ENCODE results near the gene BMX.

BMX gene

DNA sequence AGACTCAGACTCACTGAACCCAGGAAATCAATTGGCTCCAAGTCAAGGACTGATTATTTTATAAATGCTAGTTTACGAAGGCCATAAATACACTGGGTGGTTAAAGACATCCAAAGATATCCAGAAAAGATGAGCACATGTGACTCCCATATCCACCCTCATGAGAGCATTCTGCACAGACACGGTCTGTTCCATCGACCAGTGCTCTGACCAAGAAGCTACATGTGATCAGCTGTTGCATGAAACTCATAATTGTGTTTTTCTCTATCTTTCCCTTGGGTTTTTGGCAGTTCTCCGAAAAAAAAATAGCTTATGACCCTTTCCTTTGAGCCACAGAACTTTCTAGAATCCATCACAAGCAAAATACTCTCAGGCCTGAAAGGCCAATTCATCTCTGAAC lies 4.8 kb upstream of the BMX start:
- no peak overlapping the region for H3K4me3 Mint-ChIP-seq
- peaks cover 2% of the 10 kb centered on the region for H3K36me3 Mint-ChIP-seq (ENCODE audit: low read depth)
- H3K4me1 Mint-ChIP-seq (ENCODE audit: low read depth), result peaks cover 14% of the 10 kb centered on the region
- no peak overlapping the region for H3K27ac Mint-ChIP-seq
- peaks cover 24% of the 10 kb centered on the region for H3K27me3 Mint-ChIP-seq (ENCODE audit: low read depth)
- H3K9me3 Mint-ChIP-seq, result no peaks in the 10 kb centered on the region

- H3K36me3 Mint-ChIP-seq (ENCODE audit: low read depth), result no peaks in the 10 kb centered on the region
- no peak overlapping the region for H3K4me3 Mint-ChIP-seq
- peaks cover 13% of the 10 kb centered on the region for H3K4me1 Mint-ChIP-seq (ENCODE audit: low read depth)
- no peaks in the 10 kb centered on the region for H3K9me3 Mint-ChIP-seq
- H3K27ac Mint-ChIP-seq, result no peak overlapping the region
- peaks cover 28% of the 10 kb centered on the region for H3K27me3 Mint-ChIP-seq (ENCODE audit: low read depth)
Measured at GRCh38 chrX:15496824-15497223, 3.8 kb upstream of the BMX start.

DNA sequence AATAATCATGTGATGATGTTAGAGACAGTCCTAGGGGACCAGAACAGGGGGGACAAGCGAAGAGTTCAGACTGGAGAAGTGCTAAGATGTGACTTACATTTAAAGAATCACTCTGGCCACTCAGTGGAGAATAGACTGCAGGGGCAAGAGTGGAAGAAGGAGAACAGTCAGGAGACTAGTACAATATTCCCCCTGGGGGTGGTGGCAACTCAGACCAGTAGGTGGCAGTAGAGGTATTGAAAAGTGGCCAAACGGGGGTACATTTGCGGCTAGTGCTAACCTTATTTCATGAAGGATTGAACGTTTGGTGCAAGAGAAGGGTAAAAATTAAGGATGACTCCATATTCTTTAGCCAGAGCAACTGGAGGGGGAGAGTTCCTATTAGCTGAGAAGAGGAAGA lies 2.7 kb upstream of the BMX start:
- Mint-ChIP-seq H3K27ac (no peak overlapping the region), H3K9me3 (no peaks in the 10 kb centered on the region), H3K36me3 (ENCODE audit: low read depth) (no peaks in the 10 kb centered on the region), H3K27me3 (ENCODE audit: low read depth) (peaks cover 34% of the 10 kb centered on the region), H3K4me1 (ENCODE audit: low read depth) (peaks cover 10% of the 10 kb centered on the region), H3K4me3 (no peak overlapping the region)

DNA sequence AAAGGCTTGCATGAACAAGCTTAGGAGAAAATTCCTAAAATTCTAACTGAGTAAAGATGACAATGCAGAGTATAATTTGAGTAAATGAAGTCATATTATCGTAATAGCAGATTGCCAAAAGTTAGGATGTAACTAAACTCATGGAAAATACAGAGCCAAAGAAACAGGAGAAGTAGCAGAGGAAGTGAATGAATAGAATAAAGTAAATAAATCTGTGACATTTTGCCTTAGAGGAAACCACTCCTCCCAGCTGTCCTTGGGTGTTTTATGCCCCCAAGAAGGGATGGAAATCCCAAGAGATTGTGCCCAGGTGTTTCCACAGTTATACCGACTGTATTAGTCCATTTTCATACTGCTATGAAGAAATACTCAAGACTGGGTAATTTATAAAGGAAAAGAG lies 1.9 kb upstream of the BMX start:
- no peaks in the 10 kb centered on the region for H3K9me3 Mint-ChIP-seq
- peaks cover 2% of the 10 kb centered on the region for H3K4me1 Mint-ChIP-seq (ENCODE audit: low read depth)
- no peak overlapping the region for H3K4me3 Mint-ChIP-seq
- H3K27ac Mint-ChIP-seq, result no peak overlapping the region
- H3K36me3 Mint-ChIP-seq (ENCODE audit: low read depth), result no peaks in the 10 kb centered on the region
- peaks cover 34% of the 10 kb centered on the region for H3K27me3 Mint-ChIP-seq (ENCODE audit: low read depth)

DNA sequence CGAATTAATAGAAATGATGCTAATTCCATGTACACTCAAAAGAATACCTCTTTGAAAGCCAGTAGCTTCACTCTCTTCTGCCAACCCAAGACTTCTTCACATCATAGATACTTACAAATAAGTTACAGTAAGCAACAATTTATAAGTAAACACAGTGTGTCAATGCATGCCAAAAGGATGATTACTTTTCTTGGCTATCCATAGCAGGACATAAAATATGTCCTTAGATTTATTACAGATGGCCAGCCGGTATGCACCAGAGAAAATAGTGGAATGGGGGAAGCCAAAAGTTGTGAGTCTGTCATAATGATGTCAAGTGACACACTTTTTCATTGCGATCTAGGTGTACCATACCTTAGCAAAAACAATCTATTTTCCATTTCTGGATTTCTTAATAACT lies 631 bp upstream of the BMX start:
- H3K27ac Mint-ChIP-seq, result no peak overlapping the region
- H3K4me3 Mint-ChIP-seq, result no peak overlapping the region
- H3K4me1 Mint-ChIP-seq (ENCODE audit: low read depth), result peaks cover 2% of the 10 kb centered on the region
- no peaks in the 10 kb centered on the region for H3K36me3 Mint-ChIP-seq (ENCODE audit: low read depth)
- H3K27me3 Mint-ChIP-seq (ENCODE audit: low read depth), result peaks cover 36% of the 10 kb centered on the region
- no peaks in the 10 kb centered on the region for H3K9me3 Mint-ChIP-seq

- peaks cover 2% of the 10 kb centered on the region for H3K4me1 Mint-ChIP-seq (ENCODE audit: low read depth)
- H3K9me3 Mint-ChIP-seq, result no peaks in the 10 kb centered on the region
- H3K4me3 Mint-ChIP-seq, result no peak overlapping the region
- no peaks in the 10 kb centered on the region for H3K36me3 Mint-ChIP-seq (ENCODE audit: low read depth)
- no peak overlapping the region for H3K27ac Mint-ChIP-seq
- peaks cover 39% of the 10 kb centered on the region for H3K27me3 Mint-ChIP-seq (ENCODE audit: low read depth)
Measured at GRCh38 chrX:15501506-15501905, 899 bp downstream of the BMX start.

GRCh38 chrX:15504661-15505060 lies 4.1 kb downstream of the BMX start:
- H3K27me3 Mint-ChIP-seq (ENCODE audit: low read depth), result peaks cover 27% of the 10 kb centered on the region
- H3K36me3 Mint-ChIP-seq (ENCODE audit: low read depth), result no peaks in the 10 kb centered on the region
- no peaks in the 10 kb centered on the region for H3K9me3 Mint-ChIP-seq
- H3K4me1 Mint-ChIP-seq (ENCODE audit: low read depth), result no peaks in the 10 kb centered on the region
- H3K27ac Mint-ChIP-seq, result no peak overlapping the region
- no peak overlapping the region for H3K4me3 Mint-ChIP-seq

- Mint-ChIP-seq H3K9me3 (no peaks in the 10 kb centered on the region), H3K4me3 (no peak overlapping the region), H3K27ac (no peak overlapping the region), H3K36me3 (ENCODE audit: low read depth) (no peaks in the 10 kb centered on the region), H3K4me1 (ENCODE audit: low read depth) (no peaks in the 10 kb centered on the region), H3K27me3 (ENCODE audit: low read depth) (peaks cover 23% of the 10 kb centered on the region)
Measured at GRCh38 chrX:15505101-15505500, 4.5 kb downstream of the BMX start.

DNA sequence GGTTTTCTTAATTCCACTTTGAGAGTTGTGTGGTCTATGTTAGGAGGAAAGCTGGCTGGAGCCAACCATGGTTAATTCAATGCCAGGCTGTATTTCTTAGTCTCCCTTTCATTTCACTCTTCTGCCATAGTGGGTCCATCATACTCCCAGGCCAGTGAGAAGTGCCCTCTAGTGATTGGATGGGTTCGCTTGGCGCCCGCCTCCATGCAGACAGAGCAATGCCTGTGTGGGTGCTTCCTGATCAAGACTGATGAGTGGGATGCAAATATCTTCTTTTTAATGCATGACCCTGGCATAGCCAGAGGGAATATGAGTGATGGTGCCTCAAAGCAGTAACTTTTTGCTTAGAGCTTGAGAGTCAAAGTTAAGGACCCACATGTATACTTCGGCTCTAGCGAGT lies 6.4 kb downstream of the BMX start:
- no peaks in the 10 kb centered on the region for H3K9me3 Mint-ChIP-seq
- peaks cover 14% of the 10 kb centered on the region for H3K27me3 Mint-ChIP-seq (ENCODE audit: low read depth)
- no peaks in the 10 kb centered on the region for H3K4me1 Mint-ChIP-seq (ENCODE audit: low read depth)
- no peaks in the 10 kb centered on the region for H3K36me3 Mint-ChIP-seq (ENCODE audit: low read depth)
- no peak overlapping the region for H3K27ac Mint-ChIP-seq
- no peak overlapping the region for H3K4me3 Mint-ChIP-seq

GRCh38 chrX:15509845-15510244 lies 9.2 kb downstream of the BMX start:
- H3K27me3 Mint-ChIP-seq (ENCODE audit: low read depth), result peaks cover 8% of the 10 kb centered on the region
- no peak overlapping the region for H3K4me3 Mint-ChIP-seq
- no peak overlapping the region for H3K27ac Mint-ChIP-seq
- H3K9me3 Mint-ChIP-seq, result no peaks in the 10 kb centered on the region
- H3K36me3 Mint-ChIP-seq (ENCODE audit: low read depth), result no peaks in the 10 kb centered on the region
- H3K4me1 Mint-ChIP-seq (ENCODE audit: low read depth), result no peaks in the 10 kb centered on the region

- Mint-ChIP-seq H3K36me3 (ENCODE audit: low read depth) (no peaks in the 10 kb centered on the region), H3K4me1 (ENCODE audit: low read depth) (no peaks in the 10 kb centered on the region), H3K4me3 (no peak overlapping the region), H3K27ac (no peak overlapping the region), H3K27me3 (ENCODE audit: low read depth) (peaks cover 4% of the 10 kb centered on the region), H3K9me3 (no peaks in the 10 kb centered on the region)
Measured at GRCh38 chrX:15511563-15511962, 11.0 kb downstream of the BMX start.

DNA sequence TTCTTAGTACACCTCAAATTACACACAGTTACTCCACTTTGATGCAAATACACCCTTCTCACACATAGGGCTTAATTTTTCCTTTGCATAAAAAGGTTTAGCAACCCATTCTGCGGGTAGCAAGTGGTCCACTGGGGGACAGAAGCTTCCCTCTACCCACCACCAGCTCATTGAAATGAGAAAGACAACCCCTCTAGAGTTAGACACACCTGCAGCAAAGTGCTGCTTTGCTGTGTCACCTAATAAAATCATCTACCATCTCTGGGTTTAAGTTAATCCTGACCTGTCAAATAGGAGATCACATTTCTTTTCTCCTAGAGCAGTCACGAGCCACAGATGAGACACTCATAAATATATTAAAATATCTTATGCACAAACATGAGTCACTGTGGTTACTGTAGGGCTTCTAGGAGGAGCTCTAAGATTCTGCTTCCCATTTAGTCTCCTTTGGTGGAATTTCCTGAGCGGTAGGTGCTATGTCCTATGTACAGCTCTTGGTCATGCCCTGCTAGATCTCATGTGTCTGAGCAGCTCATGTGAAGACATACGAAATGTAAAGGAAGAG lies 11.9 kb downstream of the BMX start:
- Mint-ChIP-seq H3K36me3 (ENCODE audit: low read depth) (no peaks in the 10 kb centered on the region), H3K4me3 (no peak overlapping the region), H3K4me1 (ENCODE audit: low read depth) (no peaks in the 10 kb centered on the region), H3K27ac (no peak overlapping the region), H3K27me3 (ENCODE audit: low read depth) (peaks cover 4% of the 10 kb centered on the region), H3K9me3 (no peaks in the 10 kb centered on the region)

DNA sequence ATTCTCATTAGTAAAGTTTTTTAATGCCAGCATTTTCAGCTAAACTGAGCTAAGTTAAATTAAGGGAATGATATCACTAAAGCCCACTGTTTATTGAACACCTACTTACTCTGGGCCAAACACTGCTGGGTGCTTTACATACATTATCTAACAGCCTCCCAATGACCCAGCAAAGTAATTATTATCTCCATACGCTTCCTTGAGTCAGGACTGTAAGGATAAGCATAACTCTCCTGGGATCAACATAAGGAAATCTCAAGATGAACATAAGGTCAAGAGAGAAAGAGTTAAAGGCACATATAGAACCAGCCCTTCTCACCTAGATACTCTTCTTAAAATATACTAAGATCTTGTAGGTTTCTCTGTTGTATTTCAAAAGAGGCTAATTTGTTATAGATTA lies 13.7 kb downstream of the BMX start:
- Mint-ChIP-seq H3K4me3 (no peak overlapping the region), H3K36me3 (ENCODE audit: low read depth) (no peaks in the 10 kb centered on the region), H3K27ac (no peak overlapping the region), H3K4me1 (ENCODE audit: low read depth) (no peaks in the 10 kb centered on the region), H3K27me3 (ENCODE audit: low read depth) (peaks cover 5% of the 10 kb centered on the region), H3K9me3 (no peaks in the 10 kb centered on the region)

- no peaks in the 10 kb centered on the region for H3K36me3 Mint-ChIP-seq (ENCODE audit: low read depth)
- H3K27ac Mint-ChIP-seq, result no peak overlapping the region
- no peaks in the 10 kb centered on the region for H3K9me3 Mint-ChIP-seq
Measured at GRCh38 chrX:15515931-15516330, 15.3 kb downstream of the BMX start.

GRCh38 chrX:15522464-15522863 lies 21.9 kb downstream of the BMX start:
- no peak overlapping the region for H3K27ac Mint-ChIP-seq
- H3K9me3 Mint-ChIP-seq, result no peaks in the 10 kb centered on the region
- peaks cover 15% of the 10 kb centered on the region for H3K27me3 Mint-ChIP-seq (ENCODE audit: low read depth)
- no peaks in the 10 kb centered on the region for H3K4me1 Mint-ChIP-seq (ENCODE audit: low read depth)
- H3K36me3 Mint-ChIP-seq (ENCODE audit: low read depth), result no peaks in the 10 kb centered on the region
- H3K4me3 Mint-ChIP-seq, result no peak overlapping the region

More at GRCh38 chrX:15515931-15516330, 15.3 kb downstream of the BMX start:
- Mint-ChIP-seq H3K4me1 (ENCODE audit: low read depth) (no peaks in the 10 kb centered on the region), H3K4me3 (no peak overlapping the region), H3K27me3 (ENCODE audit: low read depth) (peaks cover 5% of the 10 kb centered on the region)

- Mint-ChIP-seq H3K9me3 (no peaks in the 10 kb centered on the region), H3K4me3 (no peak overlapping the region), H3K27me3 (ENCODE audit: low read depth) (peaks cover 15% of the 10 kb centered on the region), H3K27ac (no peak overlapping the region), H3K36me3 (ENCODE audit: low read depth) (no peaks in the 10 kb centered on the region), H3K4me1 (ENCODE audit: low read depth) (no peaks in the 10 kb centered on the region)
Measured at GRCh38 chrX:15523088-15523487, 22.5 kb downstream of the BMX start.
